HepG2 (cell line): ENCODE measurements around the gene SKIL. TPM values are rescaled to one million over a fixed set of nuclear protein-coding genes. Genes with fewer than 3 reads are reported as not detected.
A peak's percentile ranks its signal among the peaks of the same experiment; 100 is the strongest.

Experiments used
- ATF6 ChIP-seq: sonication (generic); formaldehyde crosslinking; conservative IDR thresholded peaks from 2 replicates; pipeline ENCODE4 v1.4.0; 2020; ENCODE audit warnings: missing genetic modification reagents
- CHD4 ChIP-seq: fragments of 200-600 bp; sonication (generic); IDR thresholded peaks from 2 replicates; pipeline ENCODE4 v1.7.0; 2017; ENCODE audit warnings: mild to moderate bottlenecking, low read length, borderline replicate concordance
- ETV5 ChIP-seq: IDR thresholded peaks from 2 replicates; pipeline ENCODE4 v1.6.1; 2018; ENCODE audit warnings: missing biosample characterization, missing genetic modification reagents, inconsistent platforms, borderline replicate concordance
- FOXP4 ChIP-seq: sonication (generic); formaldehyde crosslinking; IDR thresholded peaks from 2 replicates; pipeline ENCODE4 v1.4.0; 2020; ENCODE audit warnings: missing genetic modification reagents
- ONECUT2 ChIP-seq: sonication (generic); formaldehyde crosslinking; IDR thresholded peaks from 2 replicates; pipeline ENCODE4 v1.4.0; 2020; ENCODE audit warnings: missing genetic modification reagents
- PAXIP1 ChIP-seq: sonication (generic); formaldehyde crosslinking; conservative IDR thresholded peaks from 2 replicates; pipeline ENCODE4 v1.4.0; 2020; ENCODE audit warnings: mild to moderate bottlenecking, missing genetic modification reagents, moderate library complexity
- PHF8 ChIP-seq: sonication (generic); formaldehyde crosslinking; IDR thresholded peaks from 2 replicates; pipeline ENCODE4 v1.5.0; 2020; ENCODE audit warnings: missing genetic modification reagents
- RORA ChIP-seq: sonication (generic); formaldehyde crosslinking; IDR thresholded peaks from 2 replicates; pipeline ENCODE4 v1.5.0; 2020; ENCODE audit warnings: mild to moderate bottlenecking, missing genetic modification reagents, moderate library complexity
- SMAD9 ChIP-seq: sonication (generic); formaldehyde crosslinking; IDR thresholded peaks from 2 replicates; pipeline ENCODE4 v1.5.1; 2020; ENCODE audit warnings: mild to moderate bottlenecking, missing genetic modification reagents
- TEAD2 ChIP-seq: sonication (generic); formaldehyde crosslinking; IDR thresholded peaks from 2 replicates; pipeline ENCODE4 v1.9.0; 2021; ENCODE audit warnings: missing genetic modification reagents
- ZNF124 ChIP-seq: sonication (generic); formaldehyde crosslinking; IDR thresholded peaks from 2 replicates; pipeline ENCODE4 v1.4.0; 2020; ENCODE audit warnings: missing genetic modification reagents
- ZNF205 ChIP-seq: IDR thresholded peaks from 2 replicates; pipeline ENCODE4 v1.6.1; 2018; ENCODE audit warnings: missing biosample characterization, missing genetic modification reagents
- ZNF367 ChIP-seq: sonication (generic); formaldehyde crosslinking; IDR thresholded peaks from 2 replicates; pipeline ENCODE4 v1.4.0; 2020; ENCODE audit warnings: missing genetic modification reagents, borderline replicate concordance
- ZNF414 ChIP-seq: sonication (generic); formaldehyde crosslinking; IDR thresholded peaks from 2 replicates; pipeline ENCODE4 v1.5.0; 2020; ENCODE audit warnings: missing genetic modification reagents
- ZNF451 ChIP-seq: sonication (generic); formaldehyde crosslinking; IDR thresholded peaks from 2 replicates; pipeline ENCODE4 v1.5.0; 2020; ENCODE audit warnings: mild to moderate bottlenecking, missing genetic modification reagents
- ZNF510 ChIP-seq: sonication (generic); formaldehyde crosslinking; IDR thresholded peaks from 2 replicates; pipeline ENCODE4 v1.4.0; 2020; ENCODE audit warnings: low read depth, mild to moderate bottlenecking, missing genetic modification reagents
- ZNF598 ChIP-seq: sonication (generic); formaldehyde crosslinking; IDR thresholded peaks from 2 replicates; pipeline ENCODE4 v1.5.1; 2020; ENCODE audit warnings: mild to moderate bottlenecking, missing genetic modification reagents, borderline replicate concordance
- ZNF678 ChIP-seq: sonication (generic); formaldehyde crosslinking; IDR thresholded peaks from 2 replicates; pipeline ENCODE4 v1.4.0; 2020; ENCODE audit warnings: mild to moderate bottlenecking, missing genetic modification reagents
- ZNF761 ChIP-seq: sonication (generic); formaldehyde crosslinking; conservative IDR thresholded peaks from 2 replicates; pipeline ENCODE4 v1.4.0; 2020; ENCODE audit warnings: mild to moderate bottlenecking, missing genetic modification reagents
- ZNF777 ChIP-seq: sonication (generic); formaldehyde crosslinking; IDR thresholded peaks from 2 replicates; pipeline ENCODE4 v1.4.0; 2020; ENCODE audit warnings: missing genetic modification reagents
- ZNF878 ChIP-seq: sonication (generic); formaldehyde crosslinking; IDR thresholded peaks from 2 replicates; pipeline ENCODE4 v1.8.1; 2023; ENCODE audit warnings: mild to moderate bottlenecking, missing genetic modification reagents, moderate library complexity
- ZSCAN5A ChIP-seq: sonication (generic); formaldehyde crosslinking; IDR thresholded peaks from 2 replicates; pipeline ENCODE4 v1.8.0; 2022; ENCODE audit warnings: mild to moderate bottlenecking, missing genetic modification reagents, borderline replicate concordance
- polyA plus RNA-seq, 8 experiments: library from polyadenylated mRNA; depleted of rRNA in 3 of 8; stranded (reverse) in 7 of 8; unstranded in 1 of 8; fragments of >200 nt; fragmentation: Illumina TruSeq in 4 of 8; extraction: Trizol in 4 of 8; gene quantifications; 2 replicates each; pipeline versions ENCODE4 v1.2.1 to v1.2.3, GENCODE V29; 2011 to 2016; ENCODE audit warnings: low read depth in 4 of 8, missing spikeins in 1 of 8, mixed read lengths in 1 of 8; ENCODE audit not compliant: insufficient read depth in 1 of 8
- total RNA-seq, 5 experiments: library from RNA; depleted of rRNA; stranded (reverse); fragments of >200 nt; fragmentation: Illumina TruSeq; extraction: Trizol; gene quantifications; 2 replicates each; pipeline ENCODE4 v1.2.3, GENCODE V29; 2016; ENCODE audit warnings: low read depth in 1 of 5

SKIL gene
- total and polyA plus RNA-seq, 2 of the 13 experiments (the other 11 are each of a cell fraction or from before 2014, with no cell fraction given): 5.2 to 20.7 TPM

GRCh38 chr3:170426240-170426797 is 68.8 kb downstream of the SKIL start (continued):
- TF ChIP-seq ONECUT2 (CRISPR knock-in tag) (no peak), TEAD2 (CRISPR knock-in tag) (no peak), ZNF761 (CRISPR knock-in tag) (no peak), CHD4 (0 out of 2 replicates have a peak, but pooled peaks have one; percentile 51), ZSCAN5A (CRISPR knock-in tag) (0 out of 2 replicates have a peak, but pooled peaks have one; percentile 8), ZNF124 (CRISPR knock-in tag) (no peak), ATF6 (CRISPR knock-in tag) (no peak), ZNF205 (CRISPR knock-in tag) (no peak), RORA (CRISPR knock-in tag) (no peak), PHF8 (CRISPR knock-in tag) (no peak), ZNF414 (no peak), ZNF598 (CRISPR knock-in tag) (no peak), ZNF878 (CRISPR knock-in tag) (no peak), SMAD9 (CRISPR knock-in tag) (no peak), FOXP4 (CRISPR knock-in tag) (no peak), ZNF510 (CRISPR knock-in tag) (no peak), ZNF678 (CRISPR knock-in tag) (no peak), ZNF367 (no peak), ETV5 (no peak), PAXIP1 (peak; percentile 10; the same call in 1 of the 2 replicates), ZNF451 (no peak), ZNF777 (no peak)
